OCI-LY1 (cell line): ENCODE results near the gene C22orf31.

Experiments
- EZH2 ChIP-seq: fragments of 200-600 bp; sonication (generic), shearing (Covaris generic); IDR thresholded peaks from 2 replicates; pipeline ENCODE4 v1.8.0; 2017; ENCODE audit warnings: borderline replicate concordance, mixed run types, mild to moderate bottlenecking, antibody characterized with exemption, low read length, moderate library complexity, mixed read lengths
- TF ChIP-seq, protein P1 (sequence below): fragments of 200-600 bp; sonication (generic), shearing (Covaris generic); IDR thresholded peaks from 2 replicates; pipeline ENCODE4 v1.5.1; 2017; ENCODE audit warnings: mild to moderate bottlenecking, antibody characterized with exemption, low read length, moderate library complexity, mixed read lengths

DNA sequence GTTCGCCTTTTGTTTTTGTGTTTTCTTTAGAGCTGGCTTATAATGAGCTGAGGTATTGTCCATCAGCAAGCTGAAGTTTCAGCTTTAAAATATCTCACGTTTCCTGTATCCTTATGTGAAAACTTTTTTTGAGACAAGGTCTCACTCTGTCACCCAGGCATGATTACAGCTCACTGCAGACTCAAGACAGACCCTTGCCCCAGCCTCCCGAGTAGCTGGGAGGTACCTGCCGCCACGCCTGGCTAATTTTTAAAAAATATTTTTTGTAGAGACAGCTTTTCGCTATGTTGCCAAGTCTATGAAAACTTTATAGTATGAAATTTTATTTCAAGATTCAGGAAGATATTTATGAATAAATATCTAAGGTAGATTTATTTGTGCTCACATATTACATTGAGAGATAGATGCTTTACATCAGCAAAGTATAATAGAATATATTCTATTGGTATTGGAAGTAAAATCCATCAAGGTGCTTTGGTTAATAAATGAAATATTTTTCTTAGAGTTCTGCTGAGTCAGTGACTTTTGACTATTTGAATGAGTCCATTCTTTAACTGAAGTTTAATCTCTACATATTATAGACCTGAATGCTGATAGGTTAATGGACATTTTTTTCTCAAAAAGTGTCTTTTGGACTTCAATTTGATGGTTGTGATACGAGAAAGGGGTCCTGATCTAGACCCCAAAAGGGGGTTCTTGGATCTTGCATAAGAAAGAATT lies 21.4 kb upstream of the C22orf31 start:
- TF ChIP-seq, protein P1, sequence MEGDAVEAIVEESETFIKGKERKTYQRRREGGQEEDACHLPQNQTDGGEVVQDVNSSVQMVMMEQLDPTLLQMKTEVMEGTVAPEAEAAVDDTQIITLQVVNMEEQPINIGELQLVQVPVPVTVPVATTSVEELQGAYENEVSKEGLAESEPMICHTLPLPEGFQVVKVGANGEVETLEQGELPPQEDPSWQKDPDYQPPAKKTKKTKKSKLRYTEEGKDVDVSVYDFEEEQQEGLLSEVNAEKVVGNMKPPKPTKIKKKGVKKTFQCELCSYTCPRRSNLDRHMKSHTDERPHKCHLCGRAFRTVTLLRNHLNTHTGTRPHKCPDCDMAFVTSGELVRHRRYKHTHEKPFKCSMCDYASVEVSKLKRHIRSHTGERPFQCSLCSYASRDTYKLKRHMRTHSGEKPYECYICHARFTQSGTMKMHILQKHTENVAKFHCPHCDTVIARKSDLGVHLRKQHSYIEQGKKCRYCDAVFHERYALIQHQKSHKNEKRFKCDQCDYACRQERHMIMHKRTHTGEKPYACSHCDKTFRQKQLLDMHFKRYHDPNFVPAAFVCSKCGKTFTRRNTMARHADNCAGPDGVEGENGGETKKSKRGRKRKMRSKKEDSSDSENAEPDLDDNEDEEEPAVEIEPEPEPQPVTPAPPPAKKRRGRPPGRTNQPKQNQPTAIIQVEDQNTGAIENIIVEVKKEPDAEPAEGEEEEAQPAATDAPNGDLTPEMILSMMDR = no peak
- TF ChIP-seq EZH2 = no peak
